ENCODE data around the gene PRR36.

PRR36 gene

GRCh38 chr19:7842661-7843294 lies 31.4 kb downstream of the PRR36 start:
- DNase-seq = no peak

GRCh38 chr19:7841751-7842660 lies 32.2 kb downstream of the PRR36 start:
- no peak for DNase-seq

GRCh38 chr19:7840629-7841028 lies 33.6 kb downstream of the PRR36 start:
- no peak for DNase-seq

- no peak for DNase-seq
These were observed 34.7 kb downstream of the PRR36 start for GRCh38 chr19:7839476-7839875.

GRCh38 chr19:7833225-7834099 lies 40.7 kb downstream of the PRR36 start:
- DNase-seq = peak; percentile 16

- DNase-seq = no peak
These were observed 41.4 kb downstream of the PRR36 start for GRCh38 chr19:7832781-7833180.

- DNase-seq = no peak
These were observed 42.2 kb downstream of the PRR36 start for GRCh38 chr19:7832009-7832408.

- no peak for DNase-seq
These were observed 42.7 kb downstream of the PRR36 start for GRCh38 chr19:7831452-7831851.

- DNase-seq = no peak
These were observed 43.4 kb downstream of the PRR36 start for GRCh38 chr19:7830823-7831222.

GRCh38 chr19:7830272-7830771 lies 43.9 kb downstream of the PRR36 start:
- no peak for DNase-seq

- DNase-seq = peak; percentile 99
These were observed 44.5 kb downstream of the PRR36 start, which contains the start of gene EVI5L for GRCh38 chr19:7829561-7830271. TSS of gene EVI5L (plus strand) at chr19:7830218. CDS start at chr19:7846543, 16,325 bp downstream.

- no peak for DNase-seq
These were observed 45.0 kb downstream of the PRR36 start for GRCh38 chr19:7829166-7829520.

- DNase-seq = no peak
These were observed 50.4 kb downstream of the PRR36 start for GRCh38 chr19:7823686-7824301.

GRCh38 chr19:7822910-7823515 lies 51.2 kb downstream of the PRR36 start:
- DNase-seq = no peak

GRCh38 chr19:7820588-7820987 lies 53.6 kb downstream of the PRR36 start:
- no peak for DNase-seq

GRCh38 chr19:7819337-7819736 lies 54.9 kb downstream of the PRR36 start:
- no peak for DNase-seq

GRCh38 chr19:7818806-7819205 lies 55.4 kb downstream of the PRR36 start:
- no peak for DNase-seq

Measured in NCI-H226 (cell line).